SH-SY5Y (cell line): ENCODE measurements around the gene RAD51B.

Source experiments
- GATA2 ChIP-seq: IDR thresholded peaks from 2 replicates; pipeline ENCODE4 v1.6.1; 2011; ENCODE audit warnings: mild to moderate bottlenecking, low read depth, low read length
- GATA3 ChIP-seq: IDR thresholded peaks from 2 replicates; pipeline ENCODE4 v1.6.1; 2011; ENCODE audit warnings: low read depth, mild to moderate bottlenecking, low read length, moderate library complexity

RAD51B gene

DNA sequence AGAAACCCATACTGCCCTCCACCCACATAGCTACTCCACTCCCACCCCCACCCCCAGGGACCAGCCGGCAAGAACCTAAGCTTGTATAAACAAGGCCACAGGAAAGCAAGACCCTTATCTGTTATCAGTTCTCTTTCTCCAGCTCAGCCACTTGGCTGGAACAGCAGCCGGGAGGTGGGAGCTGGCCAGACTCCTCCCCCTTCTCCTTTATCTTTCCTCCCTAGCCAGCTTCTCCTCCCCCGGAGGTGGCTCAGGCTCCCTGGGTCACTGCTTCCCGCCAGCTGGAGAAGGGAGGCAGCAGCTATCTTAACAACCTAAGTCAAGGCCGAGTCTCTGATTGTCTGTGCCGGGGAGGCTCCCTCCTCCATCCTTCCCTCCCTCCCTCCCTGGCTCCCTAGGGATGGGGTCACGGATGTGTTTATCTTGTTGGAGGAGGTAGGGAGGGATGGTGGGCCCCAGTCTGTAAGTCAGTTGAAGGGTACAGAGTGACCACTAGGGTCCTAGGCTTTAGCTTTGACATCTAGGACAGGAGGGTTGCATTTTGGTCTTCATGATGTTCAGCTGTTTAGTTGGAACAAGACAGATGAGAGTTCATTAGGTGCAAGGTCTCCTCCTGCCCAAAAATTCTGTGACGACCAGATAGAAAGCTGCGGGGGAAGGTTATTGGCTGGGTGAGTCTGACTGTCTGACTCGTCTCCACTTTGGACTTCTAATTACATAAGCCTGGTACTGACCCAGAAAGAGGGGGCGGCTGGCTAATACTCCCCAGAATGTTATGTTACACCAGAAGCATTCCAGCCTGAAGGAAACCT is 943.6 kb downstream of the RAD51B start:
- no peak for TF ChIP-seq GATA3
- TF ChIP-seq GATA2 = peak; percentile 79

DNA sequence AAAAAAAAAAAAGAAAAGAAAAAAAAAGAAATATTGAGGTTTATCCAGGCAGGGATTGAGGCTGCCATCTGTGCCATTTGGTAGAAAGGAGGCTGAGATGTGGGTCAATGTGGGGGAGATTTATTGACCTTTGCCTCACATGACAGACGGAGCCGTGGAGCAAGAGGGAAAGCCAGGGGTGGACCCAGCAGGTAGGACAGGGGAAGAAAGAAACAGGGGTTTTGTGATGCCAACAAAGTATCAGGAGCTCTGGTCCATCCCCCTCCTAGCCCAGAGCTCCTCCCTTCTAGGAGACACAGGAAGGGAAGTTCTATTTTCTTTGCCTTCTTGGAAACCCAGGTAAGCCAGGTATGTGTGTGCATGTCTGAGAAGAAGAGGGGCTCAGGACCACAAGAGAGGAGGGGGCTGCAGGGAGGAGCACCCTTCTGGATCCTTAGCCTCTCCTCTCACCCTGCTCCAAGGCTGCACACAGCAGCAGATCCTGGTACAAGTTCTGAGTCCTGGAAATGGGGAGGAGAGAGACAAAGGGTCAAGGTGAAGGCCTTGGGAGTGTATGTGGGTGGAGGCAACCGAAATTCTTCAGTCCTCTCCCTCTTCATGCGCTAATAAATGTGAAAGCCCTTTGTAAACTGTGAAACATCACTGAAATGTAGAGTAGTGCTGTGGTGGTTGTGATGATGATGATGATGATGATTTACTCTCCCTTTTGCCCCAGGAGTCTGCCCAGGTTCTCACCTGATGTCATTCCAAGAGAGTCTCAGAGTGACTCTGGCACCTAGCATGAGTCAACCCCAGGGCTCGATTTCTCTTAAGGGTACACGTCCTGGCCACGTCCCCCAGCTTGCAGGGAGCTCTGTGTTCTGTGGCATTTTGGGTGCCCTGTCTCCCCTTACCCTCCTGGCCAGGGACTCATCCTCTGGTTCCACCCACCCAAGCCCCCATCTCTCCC is 947.0 kb downstream of the RAD51B start:
- no peak for TF ChIP-seq GATA2
- TF ChIP-seq GATA3 = no peak

- TF ChIP-seq GATA3 = no peak
These were observed 947.7 kb downstream of the RAD51B start for GRCh38 chr14:68767248-68767645.

- TF ChIP-seq GATA3 = no peak
These were observed 948.7 kb downstream of the RAD51B start for GRCh38 chr14:68768316-68768715.

- TF ChIP-seq GATA3 (no peak), GATA2 (no peak)
These were observed 950.5 kb downstream of the RAD51B start for GRCh38 chr14:68770051-68770450.

GRCh38 chr14:68770553-68771286 is 951.1 kb downstream of the RAD51B start:
- no peak for TF ChIP-seq GATA3
- TF ChIP-seq GATA2 = no peak

DNA sequence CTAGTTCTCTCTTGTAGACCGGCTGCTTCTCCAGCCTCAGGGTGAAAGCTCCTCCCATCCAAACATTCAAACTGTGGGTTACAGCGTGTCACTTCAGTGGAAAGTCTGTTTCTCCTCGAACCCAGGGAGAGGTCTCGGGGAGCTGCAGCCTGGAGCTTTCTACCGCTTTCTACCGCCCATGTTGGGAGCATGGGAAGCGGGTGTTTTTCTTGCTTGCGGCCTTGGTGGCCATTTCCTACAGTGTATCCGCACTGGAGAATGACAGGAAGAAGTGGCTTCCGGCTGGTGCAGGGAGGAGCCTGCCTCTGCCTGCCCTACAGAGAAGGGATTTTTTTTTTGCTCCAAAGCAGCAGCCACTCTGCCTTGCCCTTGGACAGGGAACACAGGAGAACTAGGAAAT is 952.1 kb downstream of the RAD51B start:
- TF ChIP-seq GATA3 = no peak
- no peak for TF ChIP-seq GATA2

- TF ChIP-seq GATA2 = no peak
- no peak for TF ChIP-seq GATA3
These were observed 953.3 kb downstream of the RAD51B start for GRCh38 chr14:68772761-68773381.

GRCh38 chr14:68774771-68775613 is 955.4 kb downstream of the RAD51B start:
- no peak for TF ChIP-seq GATA3

- TF ChIP-seq GATA2 = no peak
- TF ChIP-seq GATA3 = no peak
These were observed 956.1 kb downstream of the RAD51B start for GRCh38 chr14:68775614-68776126.

DNA sequence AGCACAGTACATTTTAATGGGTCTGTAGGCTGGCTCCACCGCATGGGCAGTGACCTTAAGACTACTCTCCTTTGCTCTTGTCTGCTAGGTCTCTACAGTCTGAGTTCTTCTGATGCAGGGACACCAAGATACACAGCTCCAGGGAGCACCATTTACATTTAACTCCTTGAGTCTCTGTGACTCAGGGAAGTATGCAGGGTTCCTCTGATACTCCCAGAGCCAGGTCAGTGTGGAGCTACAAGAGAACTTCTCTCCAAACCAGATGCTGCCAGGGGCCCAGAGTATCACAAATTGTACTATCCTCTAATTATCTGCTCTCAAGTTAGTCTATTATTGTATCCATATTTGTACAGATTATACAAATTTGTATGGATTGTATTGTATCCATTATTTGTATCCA is 958.1 kb downstream of the RAD51B start:
- TF ChIP-seq GATA3 (no peak), GATA2 (no peak)
